Astrocyte of the spinal cord (primary cell): ENCODE measurements around the gene OSBPL10.

Experiments
- DNase-seq: peaks from one replicate; pipeline ENCODE4 v3.0.0; 2011; ENCODE audit warnings: low read depth, low spot score
- H3K4me3 ChIP-seq: 2 replicates; pipeline ENCODE4 v1.5.1; 2011; ENCODE audit warnings: low read depth, mild to moderate bottlenecking, low read length, moderate library complexity
- in situ Hi-C: cut with HindIII; loops from 2 replicates; pipeline ENCODE4 v1.10.0; 2017; ENCODE audit warnings: low sequenced_read_pairs
- TF ChIP-seq, protein P1 (sequence below): IDR thresholded peaks from 2 replicates; pipeline ENCODE4 v1.5.1; 2012; ENCODE audit warnings: low read depth, mild to moderate bottlenecking, low read length, inconsistent platforms

OSBPL10 gene

DNA sequence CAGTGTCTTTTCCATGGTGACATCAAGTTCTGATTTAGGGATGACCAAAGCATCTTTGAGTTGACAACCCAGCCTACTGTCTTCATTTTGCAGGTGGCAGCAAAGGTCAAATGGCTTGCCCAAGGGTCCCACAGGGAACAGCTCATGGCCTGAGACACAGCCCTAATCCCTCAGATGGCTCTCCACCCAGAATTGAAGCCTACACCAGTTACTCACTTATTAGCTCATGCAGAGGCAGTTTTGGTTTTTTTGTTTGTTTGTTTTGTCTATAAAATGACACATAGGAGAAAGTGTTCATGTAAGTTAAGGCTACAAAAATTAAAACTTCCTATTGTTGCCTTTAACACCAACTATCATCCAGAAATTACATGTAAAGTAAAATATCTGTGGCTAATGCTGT lies 167.9 kb downstream of the OSBPL10 start:
- TF ChIP-seq, protein P1, sequence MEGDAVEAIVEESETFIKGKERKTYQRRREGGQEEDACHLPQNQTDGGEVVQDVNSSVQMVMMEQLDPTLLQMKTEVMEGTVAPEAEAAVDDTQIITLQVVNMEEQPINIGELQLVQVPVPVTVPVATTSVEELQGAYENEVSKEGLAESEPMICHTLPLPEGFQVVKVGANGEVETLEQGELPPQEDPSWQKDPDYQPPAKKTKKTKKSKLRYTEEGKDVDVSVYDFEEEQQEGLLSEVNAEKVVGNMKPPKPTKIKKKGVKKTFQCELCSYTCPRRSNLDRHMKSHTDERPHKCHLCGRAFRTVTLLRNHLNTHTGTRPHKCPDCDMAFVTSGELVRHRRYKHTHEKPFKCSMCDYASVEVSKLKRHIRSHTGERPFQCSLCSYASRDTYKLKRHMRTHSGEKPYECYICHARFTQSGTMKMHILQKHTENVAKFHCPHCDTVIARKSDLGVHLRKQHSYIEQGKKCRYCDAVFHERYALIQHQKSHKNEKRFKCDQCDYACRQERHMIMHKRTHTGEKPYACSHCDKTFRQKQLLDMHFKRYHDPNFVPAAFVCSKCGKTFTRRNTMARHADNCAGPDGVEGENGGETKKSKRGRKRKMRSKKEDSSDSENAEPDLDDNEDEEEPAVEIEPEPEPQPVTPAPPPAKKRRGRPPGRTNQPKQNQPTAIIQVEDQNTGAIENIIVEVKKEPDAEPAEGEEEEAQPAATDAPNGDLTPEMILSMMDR, result no peak
- no peak overlapping the region for H3K4me3 ChIP-seq
- in situ Hi-C loops, result no loop called here
- no peak for DNase-seq

DNA sequence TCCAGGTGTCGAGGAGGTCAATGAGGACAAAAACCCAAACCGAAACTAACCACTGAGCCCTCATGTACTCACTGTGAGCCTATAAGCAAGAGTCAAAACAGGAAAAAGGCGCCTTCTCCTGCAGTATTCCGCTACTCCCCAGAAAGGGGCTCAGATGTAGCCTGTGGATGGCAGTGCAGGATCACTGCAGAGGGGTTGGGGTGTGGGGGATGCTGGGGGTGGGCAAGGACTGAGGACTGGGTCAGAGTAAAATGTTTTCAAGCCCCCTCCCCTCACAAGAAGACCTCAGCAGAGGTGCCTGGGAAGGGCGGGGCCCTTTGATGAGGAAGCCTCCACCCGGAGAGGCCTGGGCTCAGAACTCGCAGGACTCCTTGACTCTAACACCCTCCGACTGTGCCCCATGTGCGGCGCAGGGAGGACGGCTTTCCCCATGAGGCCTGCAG lies 170.1 kb downstream of the OSBPL10 start:
- H3K4me3 ChIP-seq, result no peak overlapping the region
- no peak for DNase-seq
- in situ Hi-C loops, result no loop called here
- TF ChIP-seq, protein P1, result no peak

DNA sequence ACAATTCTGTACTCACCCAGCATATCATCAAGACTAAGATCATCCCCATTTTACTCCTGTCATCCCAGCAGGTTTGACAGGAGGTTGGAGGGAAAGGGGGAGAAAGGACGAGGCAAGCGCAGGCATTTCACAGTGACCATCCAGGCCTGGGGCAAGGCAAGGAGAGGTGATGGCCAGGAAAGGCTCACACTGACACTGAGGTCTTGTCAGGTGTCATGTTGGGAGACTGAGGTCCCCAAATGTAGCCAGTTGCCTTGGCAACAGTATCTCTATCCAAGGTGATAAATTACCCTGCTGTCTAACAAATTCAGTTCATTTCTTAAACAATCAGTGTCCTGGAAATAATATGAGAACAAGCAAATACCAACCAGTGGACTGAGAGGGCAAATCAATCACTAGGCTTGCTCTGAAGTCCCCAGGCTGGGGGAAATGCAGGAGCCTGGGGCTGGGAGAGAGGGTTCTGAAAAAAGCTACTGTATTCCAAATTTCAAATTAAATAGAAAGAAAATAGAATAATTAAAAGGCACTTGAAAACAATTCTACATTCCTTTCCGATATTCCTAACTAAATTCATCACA lies 172.8 kb downstream of the OSBPL10 start:
- DNase-seq, result no peak
- in situ Hi-C loops, result no loop called here
- no peak overlapping the region for H3K4me3 ChIP-seq
- TF ChIP-seq, protein P1, result no peak

DNA sequence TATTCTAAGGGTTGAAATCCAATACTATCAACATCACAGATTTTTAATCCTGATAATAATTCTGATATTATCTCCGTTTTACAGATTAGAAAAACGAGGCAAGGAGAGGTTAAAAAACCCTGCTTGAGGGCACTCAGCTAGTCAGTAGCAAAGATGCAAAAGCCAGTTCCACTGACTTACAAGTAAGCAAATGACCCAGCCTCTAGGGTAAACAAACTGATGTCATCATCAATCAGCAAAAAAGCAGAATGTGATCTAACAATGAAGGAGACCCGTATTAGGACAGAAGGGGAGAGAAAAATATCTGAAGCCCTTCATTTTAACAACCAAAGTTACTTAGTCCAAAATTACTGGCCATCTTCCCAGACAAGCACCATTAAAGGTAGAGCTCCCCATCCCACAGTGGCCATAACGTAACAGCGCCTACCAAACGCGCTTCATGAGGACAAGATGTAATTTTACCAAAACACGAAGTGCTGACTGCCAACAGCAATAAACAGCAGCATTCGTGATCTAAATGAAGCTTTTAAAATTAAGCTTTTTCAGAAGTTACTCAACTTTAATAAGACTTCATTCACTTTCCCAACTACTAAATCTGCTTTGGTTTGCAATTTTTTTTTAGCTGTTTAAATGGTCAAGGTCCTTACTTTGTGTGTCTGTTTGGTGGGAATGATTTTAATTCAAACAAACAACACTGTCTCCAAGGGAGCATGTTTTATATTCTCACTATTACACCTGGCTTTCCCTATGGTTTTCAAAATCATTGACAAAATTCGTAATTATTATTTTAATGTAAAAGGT lies 176.6 kb downstream of the OSBPL10 start:
- H3K4me3 ChIP-seq, result no peak overlapping the region
- in situ Hi-C loops, result no loop called here
- TF ChIP-seq, protein P1, result no peak
- no peak for DNase-seq

- TF ChIP-seq, protein P1, result no peak
- in situ Hi-C loops, result no loop called here
- no peak for DNase-seq
- H3K4me3 ChIP-seq, result no peak overlapping the region
These were observed 177.9 kb downstream of the OSBPL10 start for GRCh38 chr3:31802981-31803740.

- TF ChIP-seq, protein P1, result no peak
- no peak for DNase-seq
- in situ Hi-C loops, result no loop called here
- no peak overlapping the region for H3K4me3 ChIP-seq
These were observed 180.6 kb downstream of the OSBPL10 start for GRCh38 chr3:31800436-31800835.
